Stimulated activated CD4-positive, alpha-beta T cell treated with anti-CD3 and anti-CD28 coated beads, Interleukin-2, amount 100 ng/mL, for 48 hours (primary cell): ENCODE results near the gene PRKAA2.

ENCODE experiments used
- DNase-seq, 2 donors: peaks; one replicate each; pipeline ENCODE4 v3.0.0-alpha.2; 2020

Gene PRKAA2

GRCh38 chr1:56726706-56727105, 81.6 kb downstream of the PRKAA2 start:
- DNase-seq = no peak

GRCh38 chr1:56728964-56729363, 83.8 kb downstream of the PRKAA2 start:
- no peak for DNase-seq

- no peak for DNase-seq
Observed at GRCh38 chr1:56745231-56745630, 100.1 kb downstream of the PRKAA2 start.

DNA sequence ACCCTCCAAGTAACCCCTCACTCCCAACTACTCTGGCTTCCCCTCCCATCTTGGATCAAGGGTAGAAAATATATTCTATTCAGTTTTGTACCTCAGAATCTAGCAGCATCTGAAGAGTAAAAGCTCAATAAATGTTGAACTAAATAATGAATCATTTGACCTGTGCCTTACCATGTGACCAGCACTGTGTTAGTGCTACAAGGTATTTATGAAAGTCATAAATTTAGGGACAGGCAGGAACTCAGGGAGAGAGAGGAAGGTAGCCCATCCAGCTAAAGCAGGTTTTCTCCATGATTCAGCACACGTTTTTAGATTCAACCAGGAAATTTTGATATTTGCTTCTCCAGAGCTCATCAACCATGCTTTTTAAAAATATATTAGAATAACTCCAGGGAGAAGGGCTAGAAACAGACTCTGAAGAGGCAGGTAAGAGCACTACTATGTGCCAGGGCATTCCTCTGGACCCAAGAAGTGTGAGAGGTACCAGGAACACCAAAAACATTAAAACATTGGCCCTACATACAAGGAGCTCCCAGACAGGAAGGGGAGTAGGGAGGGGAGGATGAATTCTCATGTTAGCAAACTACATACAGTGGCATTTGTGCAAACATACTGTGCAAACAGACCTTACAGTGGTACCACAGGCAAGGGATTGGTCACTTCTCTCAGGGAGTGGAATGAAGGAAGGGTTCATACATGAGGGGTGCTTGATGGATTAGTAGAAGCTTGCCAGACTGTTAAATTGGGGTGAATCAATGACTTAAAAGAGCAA, 109.8 kb downstream of the PRKAA2 start:
- no peak for DNase-seq

GRCh38 chr1:56755911-56756310, 110.8 kb downstream of the PRKAA2 start:
- DNase-seq = no peak

GRCh38 chr1:56758135-56758534, 113.0 kb downstream of the PRKAA2 start:
- DNase-seq = no peak

- DNase-seq = no peak
Observed at GRCh38 chr1:56758794-56759193, 113.7 kb downstream of the PRKAA2 start.
